HG02938 (cell line): ENCODE data around the gene PDE11A.
A peak's percentile ranks its signal among the peaks of the same experiment; 100 is the strongest.

ENCODE experiments used
- ATAC-seq: cut with Tn5 transposase; IDR thresholded peaks from one replicate; pipeline ENCODE4 v1.9.1; 2021; ENCODE audit warnings: mild to moderate bottlenecking, moderate library complexity; ENCODE audit not compliant: unreplicated experiment

Gene PDE11A

GRCh38 chr2:177730363-177730762, 342.2 kb downstream of the PDE11A start:
- no peak for ATAC-seq

GRCh38 chr2:177728920-177729319, 343.7 kb downstream of the PDE11A start:
- ATAC-seq = no peak

GRCh38 chr2:177728399-177728765, 344.2 kb downstream of the PDE11A start:
- no peak for ATAC-seq

- ATAC-seq = no peak
Measured at GRCh38 chr2:177727577-177728398, 344.8 kb downstream of the PDE11A start.

GRCh38 chr2:177726931-177727348, 345.6 kb downstream of the PDE11A start:
- no peak for ATAC-seq

GRCh38 chr2:177724398-177725287, 347.9 kb downstream of the PDE11A start:
- ATAC-seq = peak; percentile 65

GRCh38 chr2:177723235-177723634, 349.3 kb downstream of the PDE11A start:
- no peak for ATAC-seq

GRCh38 chr2:177721818-177722567, 350.6 kb downstream of the PDE11A start:
- ATAC-seq = no peak

- ATAC-seq = no peak
Measured at GRCh38 chr2:177721087-177721486, 351.5 kb downstream of the PDE11A start.

- no peak for ATAC-seq
Measured at GRCh38 chr2:177717831-177718618, 354.6 kb downstream of the PDE11A start.

- no peak for ATAC-seq
Measured at GRCh38 chr2:177716484-177716883, 356.1 kb downstream of the PDE11A start.

GRCh38 chr2:177715771-177716170, 356.8 kb downstream of the PDE11A start:
- no peak for ATAC-seq

GRCh38 chr2:177714704-177715103, 357.9 kb downstream of the PDE11A start:
- ATAC-seq = no peak

GRCh38 chr2:177712462-177712861, 360.1 kb downstream of the PDE11A start:
- ATAC-seq = no peak

- no peak for ATAC-seq
Measured at GRCh38 chr2:177711483-177712265, 360.9 kb downstream of the PDE11A start.

- ATAC-seq = no peak
Measured at GRCh38 chr2:177710889-177711288, 361.7 kb downstream of the PDE11A start.

GRCh38 chr2:177709986-177710401, 362.6 kb downstream of the PDE11A start:
- no peak for ATAC-seq

- ATAC-seq = no peak
Measured at GRCh38 chr2:177708660-177709444, 363.7 kb downstream of the PDE11A start.

GRCh38 chr2:177708106-177708505, 364.5 kb downstream of the PDE11A start:
- no peak for ATAC-seq
